Activated T-cell treated with anti-CD3 and anti-CD28 coated beads, Interleukin-2, amount 50 U/mL, for 24 hours (primary cell): ENCODE measurements around the gene ADIPOR1.
A peak's percentile ranks its signal among the peaks of the same experiment; 100 is the strongest.
"Not testable (repeated sequence)": the region's sequence is repeated elsewhere in the genome, so short reads cannot be mapped to it uniquely, and the experiment has no call there.

Experiments used
- DNase-seq: peaks from one replicate; pipeline ENCODE4 v3.0.0-alpha.2; 2020
- H3K27ac Mint-ChIP-seq: 2 replicates; pipeline ENCODE4 v1.8.0; 2020; ENCODE audit warnings: mild to moderate bottlenecking, mixed read lengths
- H3K27me3 Mint-ChIP-seq: 2 replicates; pipeline ENCODE4 v1.8.0; 2020; ENCODE audit warnings: mixed read lengths
- H3K36me3 Mint-ChIP-seq: 2 replicates; pipeline ENCODE4 v1.8.0; 2020; ENCODE audit warnings: low read depth, mixed read lengths
- H3K4me1 Mint-ChIP-seq: 2 replicates; pipeline ENCODE4 v1.8.0; 2020; ENCODE audit warnings: low read depth, mixed read lengths
- H3K4me3 Mint-ChIP-seq: 2 replicates; pipeline ENCODE4 v1.8.0; 2020; ENCODE audit warnings: mild to moderate bottlenecking, moderate library complexity, mixed read lengths
- H3K9me3 Mint-ChIP-seq: 2 replicates; pipeline ENCODE4 v1.8.0; 2020; ENCODE audit warnings: mixed read lengths

ADIPOR1 gene

GRCh38 chr1:202957733-202958543 lies at the start of gene ADIPOR1:
TSS of gene ADIPOR1 (minus strand) at chr1:202958312. CDS start at chr1:202951070, 7,242 bp downstream.
- H3K36me3 Mint-ChIP-seq = peaks cover 47% of the 10 kb centered on the region
- H3K4me1 Mint-ChIP-seq = peaks cover 52% of the 10 kb centered on the region
- H3K4me3 Mint-ChIP-seq = peak within 1 kb of the TSS; percentile 87
- peak; percentile 96 for DNase-seq
- H3K9me3 Mint-ChIP-seq = no peaks in the 10 kb centered on the region
- H3K27me3 Mint-ChIP-seq = no peaks in the 10 kb centered on the region
- H3K27ac Mint-ChIP-seq = peak within 1 kb of the TSS; percentile 89

GRCh38 chr1:203006948-203007871 lies 49.1 kb upstream of the ADIPOR1 start, which contains the start of gene TMEM183A:
TSS of gene TMEM183A (plus strand) at chr1:203007374. CDS start at chr1:203007466, 92 bp downstream.
- peak within 1 kb of the TSS; percentile 97 for H3K27ac Mint-ChIP-seq
- H3K4me3 Mint-ChIP-seq = peak within 1 kb of the TSS; percentile 95
- peaks cover 46% of the 10 kb centered on the region for H3K36me3 Mint-ChIP-seq
- DNase-seq = peak; percentile 94
- no peaks in the 10 kb centered on the region for H3K27me3 Mint-ChIP-seq
- peaks cover 32% of the 10 kb centered on the region for H3K4me1 Mint-ChIP-seq
- H3K9me3 Mint-ChIP-seq = no peaks in the 10 kb centered on the region

GRCh38 chr1:203005395-203006142 lies 47.5 kb upstream of the ADIPOR1 start:
- H3K27ac Mint-ChIP-seq = peak overlapping the region; percentile 97
- H3K36me3 Mint-ChIP-seq = peaks cover 32% of the 10 kb centered on the region
- peaks cover 26% of the 10 kb centered on the region for H3K4me1 Mint-ChIP-seq
- H3K27me3 Mint-ChIP-seq, H3K9me3 Mint-ChIP-seq, DNase-seq: not testable (repeated sequence)
- peak overlapping the region; percentile 95 for H3K4me3 Mint-ChIP-seq

- peaks cover 5% of the 10 kb centered on the region for H3K27me3 Mint-ChIP-seq
- peaks cover 11% of the 10 kb centered on the region for H3K36me3 Mint-ChIP-seq
These were observed 44.8 kb upstream of the ADIPOR1 start for GRCh38 chr1:203002951-203003350.

GRCh38 chr1:203001986-203002385 lies 43.9 kb upstream of the ADIPOR1 start:
- peaks cover 13% of the 10 kb centered on the region for H3K27me3 Mint-ChIP-seq
- H3K4me3 Mint-ChIP-seq = no peak overlapping the region
- H3K27ac Mint-ChIP-seq = no peak overlapping the region
- H3K9me3 Mint-ChIP-seq = no peaks in the 10 kb centered on the region
- no peak for DNase-seq
- H3K36me3 Mint-ChIP-seq = peaks cover 4% of the 10 kb centered on the region
- peaks cover 18% of the 10 kb centered on the region for H3K4me1 Mint-ChIP-seq

More at GRCh38 chr1:203002951-203003350, 44.8 kb upstream of the ADIPOR1 start:
- no peak for DNase-seq
- Mint-ChIP-seq H3K27ac (no peak overlapping the region), H3K9me3 (no peaks in the 10 kb centered on the region), H3K4me3 (no peak overlapping the region), H3K4me1 (peaks cover 20% of the 10 kb centered on the region)

- Mint-ChIP-seq H3K9me3 (no peaks in the 10 kb centered on the region), H3K36me3 (no peaks in the 10 kb centered on the region), H3K4me1 (peaks cover 9% of the 10 kb centered on the region), H3K27ac (no peak overlapping the region), H3K4me3 (no peak overlapping the region), H3K27me3 (peaks cover 22% of the 10 kb centered on the region)
- DNase-seq = no peak
These were observed 42.3 kb upstream of the ADIPOR1 start for GRCh38 chr1:203000217-203000944.

GRCh38 chr1:202998836-202999750 lies 41.0 kb upstream of the ADIPOR1 start:
- Mint-ChIP-seq H3K27me3 (peaks cover 32% of the 10 kb centered on the region), H3K4me3 (peak overlapping the region; percentile 56), H3K9me3 (no peaks in the 10 kb centered on the region), H3K4me1 (peaks cover 9% of the 10 kb centered on the region), H3K27ac (no peak overlapping the region), H3K36me3 (no peaks in the 10 kb centered on the region)
- peak; percentile 44 for DNase-seq

GRCh38 chr1:202994756-202995155 lies 36.6 kb upstream of the ADIPOR1 start:
- H3K4me3 Mint-ChIP-seq = no peak overlapping the region
- peaks cover 44% of the 10 kb centered on the region for H3K27me3 Mint-ChIP-seq
- DNase-seq = no peak
- peaks cover 7% of the 10 kb centered on the region for H3K4me1 Mint-ChIP-seq
- H3K27ac Mint-ChIP-seq = no peak overlapping the region
- H3K36me3 Mint-ChIP-seq = no peaks in the 10 kb centered on the region
- no peaks in the 10 kb centered on the region for H3K9me3 Mint-ChIP-seq

- Mint-ChIP-seq H3K27ac (no peak overlapping the region), H3K36me3 (no peaks in the 10 kb centered on the region), H3K27me3 (peaks cover 35% of the 10 kb centered on the region), H3K4me3 (no peak overlapping the region), H3K4me1 (no peaks in the 10 kb centered on the region), H3K9me3 (no peaks in the 10 kb centered on the region)
- no peak for DNase-seq
These were observed 33.0 kb upstream of the ADIPOR1 start for GRCh38 chr1:202991112-202991511.

- Mint-ChIP-seq H3K4me1 (no peaks in the 10 kb centered on the region), H3K9me3 (no peaks in the 10 kb centered on the region), H3K36me3 (no peaks in the 10 kb centered on the region), H3K4me3 (no peak overlapping the region), H3K27me3 (peaks cover 27% of the 10 kb centered on the region), H3K27ac (no peak overlapping the region)
- DNase-seq = no peak
These were observed 31.8 kb upstream of the ADIPOR1 start for GRCh38 chr1:202989879-202990278.

- no peak overlapping the region for H3K27ac Mint-ChIP-seq
- no peak overlapping the region for H3K4me3 Mint-ChIP-seq
- H3K9me3 Mint-ChIP-seq = no peaks in the 10 kb centered on the region
- no peaks in the 10 kb centered on the region for H3K36me3 Mint-ChIP-seq
- no peaks in the 10 kb centered on the region for H3K4me1 Mint-ChIP-seq
- DNase-seq = no peak
- peaks cover 18% of the 10 kb centered on the region for H3K27me3 Mint-ChIP-seq
These were observed 29.9 kb upstream of the ADIPOR1 start for GRCh38 chr1:202987922-202988583.

- peaks cover 18% of the 10 kb centered on the region for H3K27me3 Mint-ChIP-seq
- H3K27ac Mint-ChIP-seq = no peak overlapping the region
- H3K9me3 Mint-ChIP-seq = no peaks in the 10 kb centered on the region
These were observed 29.1 kb upstream of the ADIPOR1 start for GRCh38 chr1:202987255-202987654.

More at GRCh38 chr1:202987255-202987654, 29.1 kb upstream of the ADIPOR1 start:
- no peak for DNase-seq
- H3K4me1 Mint-ChIP-seq = no peaks in the 10 kb centered on the region
- H3K36me3 Mint-ChIP-seq = no peaks in the 10 kb centered on the region
- H3K4me3 Mint-ChIP-seq = no peak overlapping the region
